Ishikawa (cell line): ENCODE measurements around the gene MAIP1.

Experiments
- CEBPB ChIP-seq: IDR thresholded peaks from 2 replicates; pipeline ENCODE4 v1.6.1; 2012
- CREB1 ChIP-seq: IDR thresholded peaks from 2 replicates; pipeline ENCODE4 v1.6.1; 2012; ENCODE audit warnings: low read depth
- EGR1 ChIP-seq: IDR thresholded peaks from 2 replicates; pipeline ENCODE4 v1.6.1; 2012
- EP300 ChIP-seq: IDR thresholded peaks from 2 replicates; pipeline ENCODE4 v1.6.1; 2012; ENCODE audit warnings: borderline replicate concordance
- FOXM1 ChIP-seq: IDR thresholded peaks from 2 replicates; pipeline ENCODE4 v1.6.1; 2012; ENCODE audit warnings: low read depth, borderline replicate concordance
- NFIC ChIP-seq: IDR thresholded peaks from 2 replicates; pipeline ENCODE4 v1.6.1; 2012
- RAD21 ChIP-seq: IDR thresholded peaks from 2 replicates; pipeline ENCODE4 v1.6.1; 2012; ENCODE audit warnings: low read depth
- TAF1 ChIP-seq: IDR thresholded peaks from 2 replicates; pipeline ENCODE4 v1.6.1; 2012; ENCODE audit warnings: low read depth, mild to moderate bottlenecking
- TEAD4 ChIP-seq: IDR thresholded peaks from 2 replicates; pipeline ENCODE4 v1.6.1; 2012
- YY1 ChIP-seq: IDR thresholded peaks from 2 replicates; pipeline ENCODE4 v1.6.1; 2012; ENCODE audit warnings: low read depth
- TF ChIP-seq, protein P1 (sequence below): IDR thresholded peaks from 2 replicates; pipeline ENCODE4 v1.6.1; 2012
- TF ChIP-seq, protein P2 (sequence below): IDR thresholded peaks from 2 replicates; pipeline ENCODE4 v1.6.1; 2012; ENCODE audit warnings: low read depth, mild to moderate bottlenecking
- TF ChIP-seq, protein P3 (sequence below): IDR thresholded peaks from 2 replicates; pipeline ENCODE4 v1.6.1; 2012

DNA sequence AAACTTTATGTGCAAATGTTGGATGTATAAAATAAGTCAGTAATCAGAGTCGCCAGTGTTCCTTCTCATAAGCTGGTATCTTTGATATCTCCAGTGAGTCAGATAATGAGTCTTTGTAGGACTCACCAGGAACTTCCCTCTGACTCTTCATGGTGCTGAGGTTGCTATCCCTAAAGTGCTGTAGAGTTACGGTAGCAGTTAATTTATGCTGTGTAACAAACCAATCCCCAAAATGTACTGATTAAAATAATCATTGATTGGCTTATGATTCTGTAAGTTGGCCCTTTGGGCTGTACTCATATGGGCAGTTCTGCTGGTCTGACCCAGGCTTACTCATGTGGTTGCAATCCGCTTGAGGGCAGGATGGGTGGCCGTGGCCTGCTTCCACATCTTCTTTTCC lies 43.8 kb downstream of the MAIP1 start:
- TF ChIP-seq, protein P1, sequence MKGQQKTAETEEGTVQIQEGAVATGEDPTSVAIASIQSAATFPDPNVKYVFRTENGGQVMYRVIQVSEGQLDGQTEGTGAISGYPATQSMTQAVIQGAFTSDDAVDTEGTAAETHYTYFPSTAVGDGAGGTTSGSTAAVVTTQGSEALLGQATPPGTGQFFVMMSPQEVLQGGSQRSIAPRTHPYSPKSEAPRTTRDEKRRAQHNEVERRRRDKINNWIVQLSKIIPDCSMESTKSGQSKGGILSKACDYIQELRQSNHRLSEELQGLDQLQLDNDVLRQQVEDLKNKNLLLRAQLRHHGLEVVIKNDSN: no peak
- TF ChIP-seq NFIC: no peak
- no peak for TF ChIP-seq EGR1
- TF ChIP-seq RAD21: no peak
- no peak for TF ChIP-seq EP300
- TF ChIP-seq, protein P2, sequence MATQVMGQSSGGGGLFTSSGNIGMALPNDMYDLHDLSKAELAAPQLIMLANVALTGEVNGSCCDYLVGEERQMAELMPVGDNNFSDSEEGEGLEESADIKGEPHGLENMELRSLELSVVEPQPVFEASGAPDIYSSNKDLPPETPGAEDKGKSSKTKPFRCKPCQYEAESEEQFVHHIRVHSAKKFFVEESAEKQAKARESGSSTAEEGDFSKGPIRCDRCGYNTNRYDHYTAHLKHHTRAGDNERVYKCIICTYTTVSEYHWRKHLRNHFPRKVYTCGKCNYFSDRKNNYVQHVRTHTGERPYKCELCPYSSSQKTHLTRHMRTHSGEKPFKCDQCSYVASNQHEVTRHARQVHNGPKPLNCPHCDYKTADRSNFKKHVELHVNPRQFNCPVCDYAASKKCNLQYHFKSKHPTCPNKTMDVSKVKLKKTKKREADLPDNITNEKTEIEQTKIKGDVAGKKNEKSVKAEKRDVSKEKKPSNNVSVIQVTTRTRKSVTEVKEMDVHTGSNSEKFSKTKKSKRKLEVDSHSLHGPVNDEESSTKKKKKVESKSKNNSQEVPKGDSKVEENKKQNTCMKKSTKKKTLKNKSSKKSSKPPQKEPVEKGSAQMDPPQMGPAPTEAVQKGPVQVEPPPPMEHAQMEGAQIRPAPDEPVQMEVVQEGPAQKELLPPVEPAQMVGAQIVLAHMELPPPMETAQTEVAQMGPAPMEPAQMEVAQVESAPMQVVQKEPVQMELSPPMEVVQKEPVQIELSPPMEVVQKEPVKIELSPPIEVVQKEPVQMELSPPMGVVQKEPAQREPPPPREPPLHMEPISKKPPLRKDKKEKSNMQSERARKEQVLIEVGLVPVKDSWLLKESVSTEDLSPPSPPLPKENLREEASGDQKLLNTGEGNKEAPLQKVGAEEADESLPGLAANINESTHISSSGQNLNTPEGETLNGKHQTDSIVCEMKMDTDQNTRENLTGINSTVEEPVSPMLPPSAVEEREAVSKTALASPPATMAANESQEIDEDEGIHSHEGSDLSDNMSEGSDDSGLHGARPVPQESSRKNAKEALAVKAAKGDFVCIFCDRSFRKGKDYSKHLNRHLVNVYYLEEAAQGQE: no peak
- TF ChIP-seq YY1: no peak
- no peak for TF ChIP-seq TAF1
- no peak for TF ChIP-seq CEBPB
- TF ChIP-seq, protein P3, sequence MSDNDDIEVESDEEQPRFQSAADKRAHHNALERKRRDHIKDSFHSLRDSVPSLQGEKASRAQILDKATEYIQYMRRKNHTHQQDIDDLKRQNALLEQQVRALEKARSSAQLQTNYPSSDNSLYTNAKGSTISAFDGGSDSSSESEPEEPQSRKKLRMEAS: no peak
- TF ChIP-seq FOXM1: no peak
- TF ChIP-seq CREB1: no peak
- no peak for TF ChIP-seq TEAD4
